Left ventricle myocardium superior (tissue), 1 donor: Measurements from ENCODE around the gene MORC2. TPM values are rescaled to one million over a fixed set of nuclear protein-coding genes. Genes with fewer than 3 reads are reported as not detected.
A peak's percentile ranks its signal among the peaks of the same experiment; 100 is the strongest.

Source experiments
- ATAC-seq: fragments of 200-7000 bp; cut with Tn5 transposase; one replicate; pipeline ENCODE4 v1.9.1; 2020; ENCODE audit warnings: mild to moderate bottlenecking, moderate library complexity
- DNase-seq: peaks from one replicate; pipeline ENCODE4 v3.0.0-alpha.2; 2020
- intact Hi-C: fragments of 100-400 bp; cut with micrococcal nuclease; formaldehyde crosslinking; loops from one replicate; pipeline ENCODE4 v1.11.0; 2022
- total RNA-seq: library from RNA; stranded (reverse); fragmentation: NEBNext Ultra II Directional; extraction: Animal tissue kit (Norgen Biotek cat#: 25700); gene quantifications from one replicate; pipeline ENCODE4 v1.2.1, GENCODE V29; 2021
- donor health status: DM: no; HTN: yes; CAD: no; lungs with severe emphysema.

MORC2 gene
- total RNA-seq, 1 donor from 2014 or later, result 18.8 TPM

GRCh38 chr22:30926706-30927105, 41.9 kb downstream of the MORC2 start:
- no peak for DNase-seq
- no peak for ATAC-seq
- intact Hi-C loops, result no loop called here

DNA sequence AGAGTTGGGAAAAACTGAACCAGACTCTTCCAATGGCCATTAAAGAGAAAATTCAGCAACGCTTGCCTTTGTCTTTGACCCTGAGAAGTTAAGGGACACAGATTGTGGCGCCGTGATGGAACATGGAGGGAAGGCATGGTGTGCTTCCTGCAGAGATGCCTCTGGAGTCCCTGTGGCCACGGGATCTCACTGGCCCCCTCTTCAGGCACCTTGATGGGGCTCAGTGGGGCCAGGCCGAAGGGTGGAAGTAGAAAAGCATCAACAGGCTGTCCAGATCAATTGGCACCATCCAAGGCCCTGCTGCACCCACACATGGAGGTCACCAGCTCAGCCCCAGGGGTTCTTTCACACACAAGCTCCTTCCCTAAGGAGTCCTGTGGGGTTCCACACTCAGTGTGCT, 42.9 kb downstream of the MORC2 start:
- ATAC-seq (no peak), DNase-seq (no peak)
- intact Hi-C loops, result no loop called here

GRCh38 chr22:30923168-30923900, 45.2 kb downstream of the MORC2 start:
- ATAC-seq (no peak), DNase-seq (no peak)
- intact Hi-C loops, result loop anchor here (5.0 kb wide), 1 partner anchor 161 kb away; no protein-coding TSS in a partner anchor

DNA sequence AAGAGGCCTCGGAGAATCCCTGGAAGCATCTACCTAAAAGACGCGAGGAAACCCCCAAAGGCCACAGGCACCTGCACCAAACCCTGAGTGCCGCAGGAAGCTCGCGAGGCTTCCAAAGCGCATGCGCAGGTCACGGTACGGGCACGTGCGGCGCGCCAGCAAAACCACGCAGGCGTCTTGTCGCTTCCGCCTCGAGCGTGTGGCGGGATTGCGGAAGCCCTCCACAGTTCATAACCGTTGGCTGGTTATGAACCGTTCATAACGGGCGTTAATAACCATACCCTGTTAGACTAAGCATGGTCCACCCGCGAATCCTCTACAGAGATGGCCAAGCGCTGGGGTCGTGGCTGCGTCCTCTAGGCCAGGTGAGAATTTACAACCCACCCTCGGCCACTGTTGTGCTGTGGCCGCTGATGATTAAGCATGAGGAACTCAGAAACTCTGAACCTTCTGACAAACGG, 46.4 kb downstream of the MORC2 start:
- peak; percentile 79 for DNase-seq
- intact Hi-C loops, result loop anchor here (5.0 kb wide), 1 partner anchor 160 kb away; no protein-coding TSS in a partner anchor
- peak; percentile 68 for ATAC-seq

- intact Hi-C loops, result loop anchor here (5.0 kb wide), 1 partner anchor 159 kb away; no protein-coding TSS in a partner anchor
- DNase-seq (no peak), ATAC-seq (no peak)
These were observed 47.5 kb downstream of the MORC2 start for GRCh38 chr22:30921108-30921507.

DNA sequence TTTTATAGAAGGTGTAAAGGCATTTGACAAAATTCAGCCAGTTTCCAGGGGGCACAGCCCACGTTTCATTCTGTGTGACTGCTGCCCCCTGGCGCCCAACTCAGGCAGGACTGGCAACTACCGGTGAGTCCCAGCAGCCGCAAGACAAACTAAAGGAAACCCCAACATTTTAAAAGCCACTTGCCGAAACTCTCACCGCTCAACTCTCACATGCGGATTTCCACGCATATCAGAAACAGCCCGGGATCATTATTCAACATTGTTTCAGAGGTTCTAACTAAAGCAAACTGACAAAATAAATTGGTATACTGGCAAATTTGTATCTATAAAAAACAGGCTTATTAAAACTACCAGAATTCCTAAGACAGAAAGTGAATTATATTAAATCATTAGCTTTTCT, 48.2 kb downstream of the MORC2 start:
- ATAC-seq, result peak; percentile 70
- intact Hi-C loops, result loop anchor here (5.0 kb wide), 1 partner anchor 158 kb away; no protein-coding TSS in a partner anchor
- peak; percentile 91 for DNase-seq

GRCh38 chr22:30919973-30920372, 48.6 kb downstream of the MORC2 start:
- ATAC-seq, result no peak
- intact Hi-C loops, result loop anchor here (5.0 kb wide), 1 partner anchor 158 kb away; no protein-coding TSS in a partner anchor
- DNase-seq, result no peak

GRCh38 chr22:30918761-30919160, 49.8 kb downstream of the MORC2 start:
- intact Hi-C loops, result no loop called here
- ATAC-seq (no peak), DNase-seq (no peak)

DNA sequence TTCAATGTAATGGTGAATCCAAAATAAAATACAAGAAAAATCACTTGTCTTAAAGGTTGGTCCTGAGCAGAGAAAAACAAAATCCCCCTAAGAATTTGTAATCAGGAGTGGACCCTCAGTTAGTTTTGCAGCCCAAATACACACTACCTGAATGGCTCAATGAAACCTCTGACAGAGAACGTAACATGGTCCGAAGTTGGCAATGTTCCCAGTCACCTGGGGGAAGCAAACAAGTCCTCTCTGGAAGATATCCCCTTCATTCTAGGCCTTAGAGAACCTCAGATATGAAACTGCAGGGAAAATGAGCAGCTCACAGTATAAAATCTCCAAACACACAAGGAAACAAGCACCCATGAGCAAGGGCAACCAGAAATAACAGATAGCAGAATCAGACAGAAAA, 58.2 kb downstream of the MORC2 start:
- DNase-seq (no peak), ATAC-seq (no peak)
- intact Hi-C loops, result no loop called here

DNA sequence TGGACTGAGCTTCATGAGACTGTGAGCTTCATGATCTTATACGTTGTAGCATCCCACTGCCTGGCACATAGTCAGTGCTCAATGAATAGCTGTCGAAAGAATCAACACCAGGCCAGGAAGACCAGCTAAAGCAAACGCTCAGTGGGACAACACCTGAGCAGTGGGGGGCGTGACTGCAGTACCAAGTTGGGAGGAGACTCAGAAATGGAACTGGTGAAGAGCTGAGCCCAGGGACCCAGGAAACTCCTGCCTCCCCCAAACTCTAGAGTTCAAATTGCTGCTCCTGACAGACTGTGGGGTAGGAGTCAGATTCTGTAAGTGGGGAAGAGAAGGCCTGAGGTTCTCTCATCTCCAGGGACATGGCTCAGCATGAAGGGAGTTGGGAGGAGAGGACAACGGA, 59.3 kb downstream of the MORC2 start:
- no peak for DNase-seq
- intact Hi-C loops, result no loop called here
- ATAC-seq, result no peak

- DNase-seq (no peak), ATAC-seq (no peak)
- intact Hi-C loops, result no loop called here
These were observed 60.5 kb downstream of the MORC2 start for GRCh38 chr22:30908051-30908461.

GRCh38 chr22:30906946-30907345, 61.6 kb downstream of the MORC2 start:
- intact Hi-C loops, result no loop called here
- DNase-seq, result no peak
- no peak for ATAC-seq

- DNase-seq, result no peak
- intact Hi-C loops, result no loop called here
- ATAC-seq, result no peak
These were observed 62.2 kb downstream of the MORC2 start for GRCh38 chr22:30906411-30906810.

DNA sequence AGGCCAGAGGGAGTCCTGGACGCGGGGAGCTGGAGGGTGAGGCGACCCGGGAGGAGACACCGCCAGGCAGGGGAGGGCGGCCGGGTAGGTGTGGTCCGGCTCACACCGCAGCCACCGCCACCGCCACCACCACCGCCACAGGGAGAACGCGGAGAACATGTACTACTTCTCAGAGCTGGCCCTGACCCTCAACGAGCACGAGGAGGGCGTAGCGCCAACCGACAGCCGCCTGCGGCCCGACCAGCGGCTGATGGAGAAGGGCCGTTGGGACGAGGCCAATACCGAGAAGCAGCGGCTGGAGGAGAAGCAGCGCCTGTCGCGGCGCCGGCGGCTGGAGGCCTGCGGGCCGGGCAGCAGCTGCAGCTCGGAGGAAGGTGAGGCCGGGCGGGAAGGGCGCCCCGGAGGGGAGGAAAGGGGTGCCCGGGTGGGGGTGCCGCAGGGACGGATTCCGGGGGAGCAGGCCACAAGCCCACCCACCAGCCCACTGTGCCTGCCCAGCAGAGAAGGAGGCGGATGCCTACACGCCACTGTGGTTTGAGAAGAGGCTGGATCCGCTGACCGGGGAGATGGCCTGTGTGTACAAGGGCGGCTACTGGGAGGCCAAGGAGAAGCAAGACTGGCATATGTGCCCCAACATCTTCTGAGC, 62.8 kb downstream of the MORC2 start:
- no peak for ATAC-seq
- no peak for DNase-seq
- intact Hi-C loops, result no loop called here

DNA sequence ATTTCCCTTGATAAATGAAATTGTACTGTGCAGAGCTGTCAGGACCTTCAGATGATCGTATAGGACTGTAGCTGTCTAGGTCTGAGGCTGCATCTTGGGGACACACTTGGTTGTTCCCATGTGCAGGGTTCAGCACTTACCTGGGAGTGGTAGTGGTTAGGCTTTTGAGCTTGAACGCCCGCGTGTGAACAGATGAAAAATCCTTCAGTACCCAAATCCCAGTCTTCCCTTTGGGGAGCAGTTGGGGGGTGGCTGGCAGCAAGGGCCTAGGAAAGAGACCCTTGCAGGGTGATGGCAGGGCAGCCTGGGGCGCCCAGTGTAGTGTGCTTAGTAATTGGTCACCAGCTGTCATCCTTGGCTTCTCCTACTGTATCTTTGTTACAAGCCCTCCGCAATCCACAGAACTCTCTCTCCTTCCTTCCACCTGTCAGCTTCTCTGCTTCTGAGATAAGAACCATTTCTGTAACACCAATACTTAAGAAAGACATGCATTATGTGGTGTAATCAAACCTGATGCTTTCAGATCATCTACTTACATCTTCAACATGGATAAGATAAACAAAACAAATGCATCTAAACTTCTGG, 64.6 kb downstream of the MORC2 start:
- ATAC-seq (no peak), DNase-seq (no peak)
- intact Hi-C loops, result no loop called here

- intact Hi-C loops, result no loop called here
- no peak for DNase-seq
- ATAC-seq, result no peak
These were observed 65.8 kb downstream of the MORC2 start for GRCh38 chr22:30902496-30903357.

DNA sequence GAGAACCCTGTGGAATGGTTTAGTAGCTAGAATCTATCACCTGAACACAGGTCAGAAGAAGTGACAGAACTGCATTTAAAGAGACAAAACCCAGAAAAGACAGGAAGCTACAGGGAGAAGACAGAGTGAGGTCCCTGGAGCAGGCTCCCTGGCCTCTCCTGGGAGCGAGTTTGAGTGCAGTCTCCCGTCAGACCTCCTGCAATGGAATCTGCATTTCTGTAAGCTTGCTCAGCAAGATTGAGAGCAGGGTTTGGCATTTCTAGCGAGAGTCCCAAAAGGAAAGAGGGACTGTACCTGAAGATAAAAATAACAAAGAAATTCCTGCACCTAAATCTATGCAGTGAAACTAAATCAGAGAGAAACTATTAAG, 74.2 kb downstream of the MORC2 start:
- intact Hi-C loops, result no loop called here
- ATAC-seq, result no peak

DNA sequence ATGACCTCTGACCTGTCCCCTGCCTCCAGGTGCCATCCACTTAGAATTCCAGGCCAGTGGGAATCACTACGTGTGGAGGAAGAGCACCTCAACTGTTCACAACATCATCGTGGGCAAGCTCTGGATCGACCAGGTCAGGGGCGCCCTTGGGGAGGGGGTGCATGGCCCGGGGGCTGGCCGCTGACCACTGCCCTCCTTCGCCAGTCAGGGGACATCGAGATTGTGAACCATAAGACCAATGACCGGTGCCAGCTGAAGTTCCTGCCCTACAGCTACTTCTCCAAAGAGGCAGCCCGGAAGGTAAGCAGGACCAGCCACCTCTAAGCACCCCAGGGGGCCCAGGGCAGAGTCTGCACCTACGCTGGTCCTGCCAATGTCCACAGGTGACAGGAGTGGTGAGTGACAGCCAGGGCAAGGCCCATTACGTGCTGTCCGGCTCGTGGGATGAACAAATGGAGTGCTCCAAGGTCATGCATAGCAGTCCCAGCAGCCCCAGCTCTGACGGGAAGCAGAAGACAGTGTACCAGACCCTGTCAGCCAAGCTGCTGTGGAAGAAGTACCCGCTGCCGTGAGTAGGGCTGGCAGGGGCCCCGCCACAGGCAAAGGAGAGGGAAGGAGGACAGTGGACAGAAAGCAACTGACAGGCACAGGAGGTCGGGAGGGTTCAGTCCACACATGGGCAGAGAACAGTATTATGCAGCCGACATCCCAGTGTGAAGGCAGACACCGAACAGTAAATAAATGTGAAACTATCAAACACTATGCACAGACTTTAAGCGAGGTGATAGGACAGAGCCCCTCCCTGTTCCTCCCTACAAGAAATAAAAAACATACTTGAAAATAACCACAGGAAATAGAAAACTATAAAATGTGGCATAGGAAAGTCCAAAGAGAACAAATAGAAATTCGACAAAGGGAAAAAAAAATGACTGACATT, 74.9 kb downstream of the MORC2 start:
- intact Hi-C loops, result no loop called here
- no peak for DNase-seq

More for the DNA sequence above, 74.2 kb downstream of the MORC2 start:
- no peak for DNase-seq

More for the DNA sequence above, 74.9 kb downstream of the MORC2 start:
- no peak for ATAC-seq
